Transverse colon (tissue), 4 donors: ENCODE data around the gene METTL5. TPM values are rescaled to one million over a fixed set of nuclear protein-coding genes. Genes with fewer than 3 reads are reported as not detected.
"Not testable (repeated sequence)": the region's sequence is repeated elsewhere in the genome, so short reads cannot be mapped to it uniquely, and the experiment has no call there.

Experiments
- DNase-seq: peaks from one replicate; pipeline ENCODE4 v3.0.0-alpha.2; 2019
- H3K27ac ChIP-seq, 4 donors: fragments of 200-600 bp; sonication (generic); 2 replicates each; pipeline ENCODE4 v1.5.1; 2016 to 2018; ENCODE audit warnings: inconsistent platforms in 4 of 4
- H3K27me3 ChIP-seq: fragments of 200-600 bp; sonication (generic); 2 replicates; pipeline ENCODE4 v1.5.1; 2017; ENCODE audit warnings: inconsistent platforms
- H3K36me3 ChIP-seq, 4 donors: fragments of 200-600 bp; sonication (generic); 2 replicates each; pipeline ENCODE4 v1.5.1; 2017 to 2019; ENCODE audit warnings: inconsistent platforms in 4 of 4
- H3K4me1 ChIP-seq, 4 donors: fragments of 200-600 bp; sonication (generic); 2 replicates each; pipeline ENCODE4 v1.5.1; 2017 to 2020; ENCODE audit warnings: inconsistent platforms in 4 of 4
- H3K4me3 ChIP-seq, 4 donors: fragments of 200-600 bp; sonication (generic); 1 replicate in 1 of 4; 2 replicates in 3 of 4; pipeline versions ENCODE4 v1.5.1 to v1.6.1; 2017 to 2019; ENCODE audit warnings: inconsistent platforms in 4 of 4
- H3K9me3 ChIP-seq, 2 donors: fragments of 200-600 bp; sonication (generic); 2 replicates each; pipeline ENCODE4 v1.5.1; 2017 to 2019; ENCODE audit warnings: inconsistent platforms in 2 of 2
- CTCF ChIP-seq, 5 experiments: fragments of 200-600 bp in 3 of 5; fragments of 450-650 bp in 2 of 5; sonication (generic) in 3 of 5; IDR thresholded peaks; 1 replicate in 2 of 5; 2 replicates in 3 of 5; pipeline ENCODE4 v1.5.1; 2016 to 2017; ENCODE audit warnings: antibody characterized with exemption in 5 of 5, inconsistent platforms in 3 of 5, mild to moderate bottlenecking in 2 of 5, moderate library complexity in 1 of 5
- EP300 ChIP-seq: sonication (generic); formaldehyde crosslinking; IDR thresholded peaks from one replicate; pipeline ENCODE4 v1.6.1; 2017; ENCODE audit warnings: antibody characterized with exemption, low read depth
- POLR2A ChIP-seq: fragments of 450-650 bp; IDR thresholded peaks from one replicate; pipeline ENCODE4 v1.6.1; 2016; ENCODE audit warnings: antibody characterized with exemption, mild to moderate bottlenecking, moderate library complexity
- POLR2AphosphoS5 ChIP-seq, 3 donors: sonication (generic); formaldehyde crosslinking; IDR thresholded peaks; one replicate each; pipeline ENCODE4 v1.6.1; 2016; ENCODE audit warnings: antibody characterized with exemption in 3 of 3
- WGBS, 2 donors: methylation state at CpG; one replicate each; pipeline ENCODE4 v1.1.5; 2018; ENCODE audit warnings: low coverage in 1 of 2; 5-methylcytosine and 5-hydroxymethylcytosine counted together
- in situ Hi-C, 4 donors: fragments of 200-750 bp; cut with MboI; loops; one replicate each; pipeline versions ENCODE4 v1.15.0 to v1.15.1; 2017; ENCODE audit warnings: low sequenced_read_pairs in 3 of 4, low pct_ligation_motif_present in 1 of 4, low pct_unique_long_range_greater_than_20kb in 1 of 4
- intact Hi-C: fragments of 100-400 bp; cut with DNase I; formaldehyde crosslinking; loops from one replicate; pipeline ENCODE4 v1.15.1; 2023; ENCODE audit warnings: low total_unique reads
- total RNA-seq, 4 donors: library from RNA; depleted of rRNA; stranded (reverse); fragments of >200 nt; gene quantifications; one replicate each; pipeline ENCODE4 v1.1.0, GENCODE V29; 2016

METTL5 gene
- total RNA-seq, 4 donors from 2014 or later, result 10.5 to 35.7 (median 34.1) TPM; not detected in 1

- in situ Hi-C loops (no loop called here), intact Hi-C loops (no loop called here)
- Histone ChIP-seq H3K4me3 (no peak overlapping the region), H3K9me3 (no peaks in the 10 kb centered on the region), H3K4me1 (no peaks in the 10 kb centered on the region), H3K36me3 (no peaks in the 10 kb centered on the region), H3K27ac (no peak overlapping the region), H3K27me3 (no peaks in the 10 kb centered on the region)
- DNase-seq, result no peak
- TF ChIP-seq CTCF (IDR thresholded peaks at IDR 0.05) (no peak), EP300 (no peak), POLR2A (no peak), POLR2AphosphoS5 (IDR thresholded peaks at IDR 0.05) (no peak)
- whole genome bisulfite sequencing, 2 donors, result 90 to 93% methylated on average over 3 of the region's 3 CpGs
Observed at GRCh38 chr2:169867579-169867978, 42.9 kb upstream of the METTL5 start.

GRCh38 chr2:169866230-169866629 lies 41.5 kb upstream of the METTL5 start:
- H3K9me3 ChIP-seq, H3K4me3 ChIP-seq, in situ Hi-C loops, H3K4me1 ChIP-seq, DNase-seq, intact Hi-C loops, H3K36me3 ChIP-seq, H3K27me3 ChIP-seq, H3K27ac ChIP-seq: not testable (repeated sequence)
- WGBS, 2 donors, result 90 to 100% methylated on average over 1 to 6 of the region's 6 CpGs

GRCh38 chr2:169865492-169865891 lies 40.8 kb upstream of the METTL5 start:
- no peak for DNase-seq
- Histone ChIP-seq H3K9me3 (no peaks in the 10 kb centered on the region), H3K4me3 (no peak overlapping the region), H3K36me3 (no peaks in the 10 kb centered on the region), H3K4me1 (no peaks in the 10 kb centered on the region), H3K27me3 (no peaks in the 10 kb centered on the region), H3K27ac (no peak overlapping the region)
- 73 to 100% methylated on average over 2 of the region's 2 CpGs for WGBS, 2 donors
- TF ChIP-seq CTCF (IDR thresholded peaks at IDR 0.05) (no peak), EP300 (no peak), POLR2AphosphoS5 (IDR thresholded peaks at IDR 0.05) (no peak), POLR2A (no peak)
- intact Hi-C loops (no loop called here), in situ Hi-C loops (no loop called here)

- in situ Hi-C loops, result no loop called here
- TF ChIP-seq CTCF (IDR thresholded peaks at IDR 0.05) (no peak), POLR2AphosphoS5 (IDR thresholded peaks at IDR 0.05) (no peak), EP300 (no peak), POLR2A (no peak)
- intact Hi-C loops, result loop anchor here (1.0 kb wide), 1 partner anchor 29 kb away; no protein-coding TSS in a partner anchor
- Histone ChIP-seq H3K4me1 (no peaks in the 10 kb centered on the region), H3K4me3 (no peak overlapping the region), H3K9me3 (no peaks in the 10 kb centered on the region), H3K27ac (no peak overlapping the region), H3K27me3 (no peaks in the 10 kb centered on the region), H3K36me3 (no peaks in the 10 kb centered on the region)
- 84 to 92% methylated on average over 2 of the region's 2 CpGs for WGBS, 2 donors
- no peak for DNase-seq
Observed at GRCh38 chr2:169862816-169863215, 38.1 kb upstream of the METTL5 start.

GRCh38 chr2:169860149-169860548 lies 35.4 kb upstream of the METTL5 start:
- no peaks in the 10 kb centered on the region for H3K9me3 ChIP-seq
- no peaks in the 10 kb centered on the region for H3K27me3 ChIP-seq
- H3K4me1 ChIP-seq, result no peaks in the 10 kb centered on the region
- H3K36me3 ChIP-seq, result no peaks in the 10 kb centered on the region
- 91 to 95% methylated on average over 1 to 4 of the region's 4 CpGs for WGBS, 2 donors
- H3K4me3 ChIP-seq, result no peak overlapping the region
- DNase-seq, result no peak
- H3K27ac ChIP-seq, result no peak overlapping the region
- in situ Hi-C loops, result no loop called here
- intact Hi-C loops, result no loop called here
- TF ChIP-seq POLR2AphosphoS5 (IDR thresholded peaks at IDR 0.05) (no peak), POLR2A (no peak), CTCF (IDR thresholded peaks at IDR 0.05) (no peak), EP300 (no peak)
